Stimulated activated CD8-positive, alpha-beta memory T cell treated with anti-CD3 and anti-CD28 coated beads, Interleukin-7, amount 100 ng/mL, for 24 hours (primary cell): Measurements from ENCODE around the gene MSL1.

Source experiments
- DNase-seq: peaks from one replicate; pipeline ENCODE4 v3.0.0-alpha.2; 2020; ENCODE audit warnings: low read depth

The MSL1 gene

DNA sequence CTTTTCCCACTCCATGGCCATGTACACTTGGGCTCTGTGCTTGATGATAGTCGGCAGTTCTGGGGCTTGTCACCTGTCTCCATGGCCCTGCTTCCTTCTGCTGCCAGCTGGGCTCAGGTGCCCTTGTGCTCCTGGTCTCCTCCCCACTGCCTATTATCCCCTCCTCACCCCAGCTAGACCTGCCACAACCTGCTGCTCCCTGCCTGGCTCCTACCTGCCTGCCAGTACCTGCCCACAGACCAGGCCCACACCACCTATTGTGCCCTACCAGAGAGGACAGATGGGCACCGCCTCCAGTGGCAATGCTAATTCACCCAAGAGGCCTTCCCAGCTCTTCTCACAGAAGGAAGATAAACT is 55.0 kb downstream of the MSL1 start:
- DNase-seq, result no peak

DNA sequence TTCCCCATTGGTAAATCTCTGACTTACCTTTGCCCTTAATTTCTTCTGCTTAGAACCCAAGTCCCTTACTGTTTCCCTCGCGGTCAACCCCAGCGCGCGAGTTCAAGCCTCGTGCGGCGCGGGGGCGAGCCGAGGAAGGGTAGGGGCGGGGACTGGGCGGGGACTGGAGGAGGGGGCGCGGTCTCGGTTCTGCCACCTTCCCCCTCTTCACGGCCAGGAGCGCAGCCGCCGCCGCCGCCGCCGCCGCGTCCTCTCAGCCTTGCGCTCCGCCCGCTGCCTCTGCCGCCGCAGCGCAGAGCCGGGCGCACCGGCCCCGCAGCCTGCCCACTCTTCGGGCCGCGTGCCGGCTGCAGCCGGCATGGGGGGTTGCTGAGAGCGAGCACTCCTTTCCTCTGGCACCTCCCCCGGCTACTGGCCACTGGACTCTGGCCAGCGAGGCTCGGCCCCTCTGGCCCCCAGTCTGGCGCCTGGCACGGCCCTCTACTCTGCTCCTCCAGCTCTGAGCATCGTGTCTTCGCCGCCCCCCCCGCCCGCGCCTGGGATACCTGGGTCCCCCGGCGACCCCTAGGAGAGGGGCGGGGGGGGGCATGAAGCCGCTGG is 55.6 kb downstream of the MSL1 start, which contains the start of gene RAPGEFL1:
TSS of gene RAPGEFL1 (plus strand) at position 196 of the 600 bp plus-strand sequence. CDS start at position 588, 392 bp downstream.
- DNase-seq, result peak; percentile 77

DNA sequence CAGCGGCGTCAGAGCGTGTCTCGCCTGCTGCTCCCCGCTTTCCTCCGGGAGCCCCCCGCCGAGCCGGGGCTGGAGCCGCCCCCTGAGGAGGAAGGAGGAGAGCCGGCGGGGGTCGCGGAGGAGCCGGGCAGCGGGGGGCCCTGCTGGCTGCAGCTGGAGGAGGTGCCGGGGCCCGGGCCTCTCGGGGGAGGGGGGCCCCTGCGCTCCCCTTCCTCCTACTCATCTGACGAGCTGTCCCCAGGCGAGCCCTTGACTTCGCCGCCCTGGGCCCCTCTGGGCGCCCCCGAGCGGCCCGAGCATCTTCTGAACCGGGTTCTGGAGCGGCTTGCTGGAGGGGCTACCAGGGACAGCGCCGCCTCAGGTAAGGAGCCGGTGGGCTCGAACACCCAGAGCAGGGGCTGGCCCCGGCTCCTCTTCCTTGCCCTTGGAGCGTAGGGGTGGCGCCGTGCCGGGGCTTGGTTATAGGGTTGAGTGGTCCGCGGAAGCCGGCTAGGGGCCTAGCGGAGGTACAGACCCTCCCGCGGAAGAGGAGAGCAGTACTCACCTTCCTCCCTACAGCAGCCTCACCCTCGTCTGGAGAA is 56.3 kb downstream of the MSL1 start:
- DNase-seq, result no peak

DNA sequence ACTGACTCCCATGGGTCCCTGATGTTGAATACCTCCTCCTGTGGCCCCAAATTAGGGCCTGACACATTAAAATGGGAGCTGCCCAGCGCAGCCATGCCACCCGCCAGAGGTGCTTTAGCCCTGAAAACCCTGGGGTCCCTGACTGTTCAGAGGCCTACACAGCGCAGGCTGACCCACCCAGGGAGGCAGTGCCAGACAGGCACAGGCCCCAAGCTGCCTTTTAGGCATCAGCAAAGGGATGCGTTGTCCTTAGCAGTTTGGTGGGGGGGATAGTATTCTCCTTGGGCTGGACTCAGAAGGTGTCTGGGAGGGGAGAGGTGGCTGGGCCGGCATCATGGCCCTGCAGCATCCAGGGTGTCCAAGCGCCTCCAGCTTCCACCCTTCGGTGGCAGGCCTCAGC is 56.9 kb downstream of the MSL1 start:
- DNase-seq, result no peak

DNA sequence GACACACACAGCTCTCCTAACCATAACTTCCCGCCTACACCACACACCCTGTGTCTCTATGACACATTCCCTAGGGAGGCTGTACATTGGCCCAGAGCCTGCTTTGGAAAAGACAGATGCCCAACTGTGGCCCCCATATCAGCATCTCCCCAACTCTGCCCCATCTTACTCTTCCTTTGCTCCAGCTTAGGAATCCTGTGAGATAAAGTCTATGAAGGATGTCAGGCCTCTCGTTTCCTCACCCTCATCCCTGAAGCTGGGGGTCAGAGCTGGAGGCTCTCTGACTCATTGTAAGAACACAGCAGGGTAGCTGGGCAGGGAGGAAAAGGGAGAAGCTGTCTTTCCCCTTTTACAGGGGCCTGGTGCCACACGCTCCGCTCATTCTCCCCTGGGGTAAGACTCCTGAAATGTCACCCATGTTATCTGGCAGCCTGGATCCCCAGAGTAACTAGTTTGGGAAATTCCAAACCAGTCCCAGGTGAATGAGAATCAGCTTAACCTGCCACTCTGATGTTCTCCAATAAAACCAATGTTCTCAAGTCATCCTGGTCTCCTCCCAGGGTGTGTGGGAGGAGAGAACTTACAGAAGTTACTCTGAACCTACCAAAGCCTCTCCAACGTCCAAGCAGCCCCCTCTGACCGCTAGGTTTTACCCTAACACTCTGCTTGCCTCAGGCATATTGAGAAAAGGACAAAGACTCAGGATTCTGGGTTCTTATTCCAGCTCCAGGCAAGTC is 58.3 kb downstream of the MSL1 start:
- DNase-seq, result no peak

DNA sequence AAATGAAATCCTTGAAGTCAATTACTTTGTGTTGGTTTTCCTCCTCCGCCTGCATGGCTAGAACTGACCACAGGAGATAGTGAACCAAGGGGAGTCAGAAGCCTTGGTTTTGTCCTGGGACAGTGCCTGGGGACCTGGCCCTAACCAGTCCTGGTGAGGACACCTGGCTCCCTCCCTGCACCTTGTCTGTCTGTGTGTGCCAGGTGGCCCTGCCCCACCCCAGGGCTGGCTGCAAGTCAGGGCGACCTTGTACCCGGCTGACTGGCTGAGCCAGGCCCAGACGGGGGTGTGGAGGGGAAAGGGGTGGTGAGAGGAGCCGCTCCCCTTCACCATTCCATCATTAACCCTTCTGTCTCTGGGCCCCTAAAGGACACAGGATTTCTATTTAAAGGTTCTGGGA is 58.9 kb downstream of the MSL1 start:
- DNase-seq, result no peak

DNA sequence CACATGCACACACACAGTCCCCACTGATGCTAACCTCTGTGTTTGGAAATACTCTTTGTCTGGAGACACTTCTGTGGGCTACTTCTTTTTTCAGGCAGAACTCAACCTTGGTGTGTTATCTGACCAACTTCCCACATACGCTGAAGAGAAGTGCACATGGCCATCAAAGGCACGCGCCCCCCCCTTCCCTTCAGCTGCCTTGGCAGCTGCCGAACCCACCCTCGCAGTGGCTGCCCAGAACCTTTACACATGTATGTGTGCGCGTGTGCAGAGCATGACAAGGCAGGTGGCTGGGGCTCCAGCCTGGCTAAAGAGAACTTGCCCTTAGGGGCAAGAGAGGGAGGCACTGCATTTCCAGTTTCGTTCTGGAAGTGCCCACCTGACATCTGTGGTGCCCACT is 59.4 kb downstream of the MSL1 start:
- DNase-seq, result no peak

DNA sequence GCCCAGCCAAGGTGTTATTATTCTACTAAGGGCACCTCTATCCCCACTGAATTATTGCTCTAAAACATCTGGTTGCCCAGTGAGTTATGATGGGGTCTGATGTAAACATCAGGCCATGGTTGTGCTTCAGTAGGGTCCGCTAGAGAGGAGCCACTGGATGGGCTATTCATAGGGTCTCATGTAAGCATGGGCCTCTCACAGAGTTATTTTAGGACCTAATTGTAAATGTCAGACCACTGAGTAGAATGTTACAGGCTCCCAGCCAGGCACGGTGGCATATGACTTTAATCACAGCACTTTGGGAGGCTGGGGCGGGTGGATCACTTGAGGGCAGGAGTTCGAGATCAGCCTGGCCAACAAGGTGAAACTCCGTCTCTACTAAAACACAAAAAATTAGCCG is 60.8 kb downstream of the MSL1 start:
- DNase-seq, result no peak
